GM19025 (cell line): ENCODE results near the gene KRT79.
"Not testable (repeated sequence)": the region's sequence is repeated elsewhere in the genome, so short reads cannot be mapped to it uniquely, and the experiment has no call there.

Source experiments
- ATAC-seq: cut with Tn5 transposase; IDR thresholded peaks from one replicate; pipeline ENCODE4 v1.9.1; 2021; ENCODE audit warnings: mild to moderate bottlenecking, low read depth, moderate library complexity; ENCODE audit not compliant: unreplicated experiment

Gene KRT79

GRCh38 chr12:52861511-52861910 is 27.4 kb upstream of the KRT79 start:
- no peak for ATAC-seq

DNA sequence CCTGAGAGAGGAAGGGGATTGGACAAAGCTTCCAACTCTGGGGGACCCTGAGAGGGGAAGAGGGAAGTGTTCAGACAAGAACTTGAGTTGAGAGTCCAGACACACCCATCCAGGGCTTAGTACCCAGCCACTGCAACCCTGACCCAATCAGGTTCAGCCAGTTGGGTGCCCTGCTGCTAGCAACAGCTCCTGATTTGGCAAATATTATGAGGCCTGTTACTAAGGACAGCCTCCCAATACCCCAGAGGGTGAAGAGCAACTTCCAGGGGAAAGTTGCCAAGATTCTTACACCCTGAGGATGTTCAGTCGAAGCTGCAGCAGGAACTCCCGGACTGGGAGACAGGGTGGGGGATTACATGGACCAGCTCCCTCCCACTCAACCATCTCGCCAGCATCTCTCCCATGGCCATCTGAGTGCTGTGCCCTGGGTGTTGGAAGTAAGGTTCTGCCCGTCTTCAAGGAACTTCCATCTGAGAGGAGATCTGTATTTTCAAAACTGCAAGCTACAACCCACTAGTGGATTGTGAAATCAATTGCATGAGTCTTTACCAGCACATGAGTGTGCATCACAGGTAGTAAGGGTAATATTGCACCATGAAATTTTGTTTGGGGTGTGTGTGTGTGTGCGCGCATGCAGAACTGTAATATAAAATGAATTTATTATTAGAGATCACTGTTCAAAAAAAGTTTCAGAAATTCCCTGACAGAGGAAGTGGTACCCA is 26.2 kb upstream of the KRT79 start:
- no peak for ATAC-seq

DNA sequence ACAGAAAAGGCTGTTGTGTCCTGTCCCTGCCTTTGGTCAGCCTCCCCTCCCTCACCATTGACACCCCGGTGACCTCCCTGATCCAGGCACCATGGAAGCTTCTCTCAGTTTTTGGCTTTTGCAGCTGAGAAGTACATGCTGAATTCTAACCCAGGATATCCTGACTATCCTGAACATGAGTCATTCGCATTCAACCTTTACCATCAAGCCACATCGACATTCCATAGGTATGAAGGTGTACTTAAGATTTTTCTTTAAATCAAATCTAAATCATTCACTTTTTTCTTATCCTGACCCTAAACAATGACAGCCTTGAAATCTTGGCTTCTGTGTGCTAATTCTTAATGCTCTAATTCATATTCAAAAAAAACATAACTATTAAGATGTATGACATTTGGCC is 23.4 kb upstream of the KRT79 start:
- ATAC-seq: no peak

- no peak for ATAC-seq
Observed at GRCh38 chr12:52856787-52857186, 22.7 kb upstream of the KRT79 start.

GRCh38 chr12:52856077-52856476 is 22.0 kb upstream of the KRT79 start:
- not testable (repeated sequence) for ATAC-seq

- ATAC-seq: no peak
Observed at GRCh38 chr12:52851787-52852186, 17.7 kb upstream of the KRT79 start.

DNA sequence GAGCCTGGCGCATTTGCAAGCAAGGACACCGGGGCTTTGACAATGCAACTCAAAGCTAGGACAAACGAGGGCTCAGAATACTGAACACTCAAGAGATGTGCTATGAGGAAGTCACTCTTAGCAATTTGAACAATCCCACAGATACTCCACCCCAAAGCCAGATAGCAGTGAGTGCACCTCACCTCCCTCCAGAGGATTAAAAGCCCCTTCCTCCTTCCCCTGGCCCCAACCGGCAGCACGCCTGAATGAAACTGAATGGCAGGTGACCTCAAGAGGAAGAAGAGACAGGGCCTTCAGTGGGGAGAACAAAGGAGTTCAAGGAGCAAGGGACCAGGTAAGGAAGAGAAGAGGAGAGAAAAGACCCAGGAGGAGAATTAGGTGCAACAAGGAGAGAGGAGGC is 16.6 kb upstream of the KRT79 start:
- ATAC-seq: no peak

GRCh38 chr12:52849511-52849910 is 15.4 kb upstream of the KRT79 start:
- no peak for ATAC-seq

DNA sequence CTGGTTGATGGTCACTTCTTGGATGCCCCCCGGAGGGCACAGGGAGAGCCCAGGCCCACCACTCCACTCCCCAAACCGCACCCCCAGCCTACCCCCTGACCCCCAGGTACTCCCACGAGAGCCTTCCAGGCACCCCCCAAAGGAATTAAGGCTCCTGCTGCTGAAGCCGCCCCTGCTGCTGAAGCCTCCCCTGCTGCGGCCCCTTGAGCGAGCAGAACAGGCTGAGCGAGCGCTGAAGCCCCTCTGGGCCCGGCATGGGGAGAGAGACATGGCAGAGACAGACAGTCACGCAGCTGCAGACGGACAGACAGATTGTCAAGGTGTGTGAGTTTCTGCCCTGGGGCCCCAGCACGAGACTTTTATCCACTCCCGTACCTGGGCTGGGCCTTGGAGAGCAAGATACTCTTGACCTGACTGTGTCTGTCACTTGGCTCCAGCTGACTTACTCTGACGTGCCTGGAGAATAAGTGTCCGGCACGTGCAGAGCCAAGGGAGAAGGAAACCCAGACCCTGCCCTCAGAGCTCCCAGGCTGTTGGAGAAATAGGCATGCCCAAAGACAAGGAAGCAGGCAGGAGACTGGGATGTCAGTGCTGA is 14.6 kb upstream of the KRT79 start, which contains the start of gene KRT78:
TSS of gene KRT78 (minus strand) at position 334 of the 595 bp plus-strand sequence. CDS start at position 270, 64 bp downstream.
- no peak for ATAC-seq

DNA sequence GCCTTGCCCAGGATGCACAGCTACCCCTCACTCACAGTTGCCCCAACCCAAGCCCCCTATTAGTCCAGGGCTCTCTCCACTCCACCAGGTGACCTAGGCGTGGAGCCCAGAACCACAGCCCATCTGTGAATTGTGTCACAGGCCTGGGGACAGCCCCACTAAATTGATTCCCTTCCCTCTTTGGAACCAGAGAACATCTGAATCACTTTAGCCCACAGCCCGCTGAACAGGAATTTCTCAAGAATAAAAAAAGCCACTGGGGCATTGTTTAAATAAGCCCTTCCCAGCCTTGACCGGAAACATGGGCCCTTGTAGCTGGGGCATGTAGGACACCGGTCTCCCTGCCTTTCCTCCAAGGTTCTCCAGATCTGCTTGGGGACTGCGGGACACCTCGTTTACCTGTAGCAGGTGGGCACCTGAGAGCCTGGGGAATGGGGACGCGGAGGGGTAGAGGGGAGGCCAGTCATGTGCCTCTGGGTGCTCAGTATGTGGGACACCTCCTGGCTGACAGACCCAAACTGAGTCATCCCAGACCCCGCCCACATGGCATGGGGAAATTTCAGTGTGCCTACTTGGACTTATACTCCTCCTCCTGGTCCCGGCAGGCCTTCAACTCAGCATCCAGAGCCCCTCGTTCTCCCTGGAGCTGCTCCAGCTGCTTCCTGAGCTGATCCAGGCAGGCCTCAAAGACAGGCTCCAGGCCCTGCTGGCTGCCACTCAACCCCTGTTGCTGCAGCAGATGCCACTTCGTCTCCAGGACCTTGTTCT is 13.4 kb upstream of the KRT79 start:
- ATAC-seq: no peak

GRCh38 chr12:52846356-52846970 is 12.4 kb upstream of the KRT79 start:
- no peak for ATAC-seq

GRCh38 chr12:52845946-52846345 is 11.8 kb upstream of the KRT79 start:
- ATAC-seq: no peak

- no peak for ATAC-seq
Observed at GRCh38 chr12:52844386-52844785, 10.3 kb upstream of the KRT79 start.

DNA sequence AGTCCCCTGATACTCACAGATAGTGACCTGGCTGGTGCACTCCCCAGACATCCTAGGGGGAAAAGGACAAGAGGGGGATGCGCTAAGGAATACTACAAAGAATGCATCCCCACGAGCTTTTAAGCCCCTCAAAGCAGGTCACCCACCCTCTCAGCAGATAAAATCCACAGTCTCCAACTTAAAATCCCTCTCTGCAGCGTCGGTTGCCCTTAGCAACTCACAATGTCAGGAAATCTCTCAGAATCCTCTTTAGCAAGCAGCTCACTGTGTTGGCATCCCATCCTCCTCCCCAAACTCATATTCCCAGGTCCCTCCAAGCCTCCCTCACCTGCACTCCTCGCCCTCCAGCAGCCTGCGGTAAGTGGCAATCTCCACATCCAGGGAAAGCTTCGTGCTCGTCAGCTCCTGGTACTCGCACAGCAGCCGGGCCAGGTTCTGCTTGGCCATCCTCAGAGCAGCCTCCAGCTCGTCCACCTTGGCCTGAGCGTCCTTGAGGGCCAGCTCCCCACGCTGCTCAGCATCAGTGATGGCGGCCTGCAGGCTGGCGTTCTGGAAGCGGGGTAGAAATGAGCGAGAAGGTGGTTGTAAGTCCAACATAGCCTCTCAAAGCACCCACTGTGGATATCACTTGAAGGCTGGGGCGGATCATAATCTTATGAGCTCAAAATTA is 5.5 kb upstream of the KRT79 start:
- ATAC-seq: no peak

GRCh38 chr12:52838609-52839435 is 4.7 kb upstream of the KRT79 start:
- ATAC-seq: no peak

DNA sequence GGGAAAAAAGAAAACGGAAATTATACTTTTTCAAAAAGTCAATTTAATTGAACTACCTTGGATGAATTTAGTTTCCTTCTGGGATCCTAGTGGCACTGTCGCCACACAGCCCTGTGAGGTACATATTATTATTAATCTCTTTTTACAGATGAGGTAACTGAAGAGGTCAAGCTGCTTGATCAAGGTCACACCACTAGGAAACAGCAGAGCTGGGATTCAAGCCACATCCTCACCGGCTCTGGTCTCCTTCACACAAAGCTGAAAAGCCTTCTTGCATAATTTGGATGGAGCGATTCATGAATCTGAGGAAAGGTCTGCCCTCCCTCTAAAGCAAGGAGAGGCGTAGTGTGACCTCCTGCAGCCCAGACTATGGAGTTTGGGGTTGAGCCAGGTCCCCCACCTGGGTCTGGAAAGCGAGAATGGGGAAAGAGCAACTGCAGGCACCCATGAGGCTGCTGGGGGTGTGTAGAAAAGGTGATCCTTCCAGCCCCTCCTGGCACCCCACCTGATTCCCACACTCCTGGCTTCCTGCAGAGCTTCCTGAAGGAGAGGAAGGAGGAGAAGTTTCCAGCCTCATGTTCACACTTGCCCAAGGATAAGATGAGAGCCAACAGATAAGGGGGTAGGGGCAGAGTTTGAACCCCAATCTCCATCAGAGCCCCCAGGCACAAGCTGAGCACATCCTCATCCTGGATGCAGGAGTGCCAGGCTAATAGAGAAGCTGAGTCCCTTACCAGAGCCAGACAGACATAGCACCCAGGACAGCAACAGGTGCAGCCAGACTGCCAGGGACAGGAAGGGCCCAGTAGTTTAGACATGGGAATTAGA is 3.9 kb upstream of the KRT79 start:
- ATAC-seq: no peak

GRCh38 chr12:52837413-52837741 is 3.3 kb upstream of the KRT79 start:
- ATAC-seq: no peak

DNA sequence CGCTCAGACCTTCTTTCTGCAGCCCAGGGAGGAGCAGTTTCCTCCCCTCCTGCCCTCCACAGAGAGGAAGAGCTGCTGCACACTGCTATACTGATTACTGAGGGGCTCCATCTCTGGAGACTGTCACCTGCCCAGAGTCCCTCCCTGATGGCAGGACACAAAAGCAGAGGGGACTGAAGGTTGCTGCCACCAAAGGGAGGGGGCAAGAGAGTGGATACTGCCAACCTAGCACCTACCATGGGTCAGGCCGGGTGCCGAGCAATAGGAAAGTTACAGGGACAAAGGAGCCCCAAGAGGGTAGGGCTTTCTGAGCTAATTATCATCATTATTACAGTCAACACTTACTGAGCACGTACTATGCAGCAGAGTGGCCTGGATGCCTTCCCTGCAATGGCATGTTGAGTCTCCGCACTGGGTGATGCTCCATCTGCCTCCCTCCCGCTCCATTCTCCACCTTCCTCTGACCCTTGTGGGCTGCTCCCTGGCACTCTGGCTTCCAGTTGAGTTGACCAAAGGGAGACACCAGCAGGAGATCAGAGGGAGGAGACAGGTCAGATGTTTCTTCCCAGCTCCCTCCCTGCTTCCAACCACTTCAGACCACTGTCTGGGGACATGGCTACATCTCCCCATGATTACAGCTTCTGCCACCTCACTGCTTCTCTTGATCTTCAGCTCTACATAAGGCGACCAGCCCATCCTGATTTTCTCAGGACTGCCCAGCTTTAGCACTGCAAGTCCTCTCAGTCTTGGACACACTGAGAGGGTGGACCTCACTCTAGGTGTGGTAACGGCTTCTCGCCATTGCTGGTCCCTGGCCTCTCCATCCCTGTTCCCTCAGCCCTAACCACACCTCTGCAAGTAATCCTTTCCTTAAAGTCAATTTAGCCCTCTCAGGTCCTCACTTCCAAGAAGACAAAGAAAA is 2.6 kb upstream of the KRT79 start:
- no peak for ATAC-seq
